ENCODE data around the gene FAT4. TPM values are rescaled to one million over a fixed set of nuclear protein-coding genes. Genes with fewer than 3 reads are reported as not detected.

FAT4 gene
- total and polyA plus RNA-seq, 7 donors = 0.35 to 8.4 (median 1.6) TPM

- no peak for ATAC-seq
- Histone ChIP-seq H3K4me3 (no peak overlapping the region), H3K27ac (no peak overlapping the region), H3K27me3 (ENCODE audit: insufficient read depth in 3 of 3, low read length in 2 of 3) (no peaks in the 10 kb centered on the region), H3K36me3 (ENCODE audit: insufficient read depth in 1 of 2, low read depth in 1 of 2) (no peaks in the 10 kb centered on the region), H3K9me3 (no peaks in the 10 kb centered on the region), H3K4me1 (no peaks in the 10 kb centered on the region)
- peak; percentile 57 for TF ChIP-seq CTCF (IDR thresholded peaks at IDR 0.05)
- WGBS, 3 donors = 1 to 3% (median 2%) methylated on average over 4 of the region's 4 CpGs
- no peak for DNase-seq
- intact Hi-C loops (cut with DNase I) = loop anchor here in 1 of 2 donors (2.0 kb wide), 1 partner anchor 949 kb away; no protein-coding TSS in a partner anchor
Measured at GRCh38 chr4:125283707-125284279, 31.0 kb upstream of the FAT4 start.

GRCh38 chr4:125297116-125297515 is 17.6 kb upstream of the FAT4 start:
- ATAC-seq (no peak), DNase-seq (no peak)
- no peak overlapping the region for H3K27ac ChIP-seq
- no peaks in the 10 kb centered on the region for H3K36me3 ChIP-seq (ENCODE audit: insufficient read depth in 1 of 2, low read depth in 1 of 2)
- H3K9me3 ChIP-seq = no peaks in the 10 kb centered on the region
- H3K4me3 ChIP-seq = no peak overlapping the region
- WGBS, 3 donors = 27 to 53% (median 45%) methylated on average over 2 of the region's 2 CpGs
- H3K27me3 ChIP-seq (ENCODE audit: insufficient read depth in 3 of 3, low read length in 2 of 3) = no peaks in the 10 kb centered on the region
- TF ChIP-seq CTCF (IDR thresholded peaks at IDR 0.05) = no peak
- intact Hi-C loops (cut with DNase I) = no loop called here
- H3K4me1 ChIP-seq = no peaks in the 10 kb centered on the region

GRCh38 chr4:125303058-125303457 is 11.7 kb upstream of the FAT4 start:
- H3K4me3 ChIP-seq = no peak overlapping the region
- no peak for DNase-seq
- H3K36me3 ChIP-seq (ENCODE audit: insufficient read depth in 1 of 2, low read depth in 1 of 2) = no peaks in the 10 kb centered on the region
- TF ChIP-seq CTCF (IDR thresholded peaks at IDR 0.05) = no peak
- H3K4me1 ChIP-seq = no peaks in the 10 kb centered on the region
- intact Hi-C loops (cut with DNase I) = no loop called here
- no peaks in the 10 kb centered on the region for H3K9me3 ChIP-seq
- 55 to 72% (median 60%) methylated on average over 1 of the region's 1 CpG for WGBS, 3 donors
- H3K27me3 ChIP-seq (ENCODE audit: insufficient read depth in 3 of 3, low read length in 2 of 3) = no peaks in the 10 kb centered on the region
- no peak overlapping the region for H3K27ac ChIP-seq
- ATAC-seq = no peak

GRCh38 chr4:125303821-125304220 is 10.9 kb upstream of the FAT4 start:
- DNase-seq (no peak), ATAC-seq (no peak)
- no peaks in the 10 kb centered on the region for H3K4me1 ChIP-seq
- no peaks in the 10 kb centered on the region for H3K9me3 ChIP-seq
- H3K4me3 ChIP-seq = no peak overlapping the region
- WGBS, 3 donors = 52 to 59% (median 55%) methylated on average over 5 of the region's 5 CpGs
- intact Hi-C loops (cut with DNase I) = no loop called here
- no peak overlapping the region for H3K27ac ChIP-seq
- TF ChIP-seq CTCF (IDR thresholded peaks at IDR 0.05) = no peak
- no peaks in the 10 kb centered on the region for H3K36me3 ChIP-seq (ENCODE audit: insufficient read depth in 1 of 2, low read depth in 1 of 2)
- no peaks in the 10 kb centered on the region for H3K27me3 ChIP-seq (ENCODE audit: insufficient read depth in 3 of 3, low read length in 2 of 3)

- H3K9me3 ChIP-seq = no peaks in the 10 kb centered on the region
- intact Hi-C loops (cut with DNase I) = no loop called here
- H3K4me3 ChIP-seq = no peak overlapping the region
- TF ChIP-seq CTCF (IDR thresholded peaks at IDR 0.05) = no peak
- H3K36me3 ChIP-seq (ENCODE audit: insufficient read depth in 1 of 2, low read depth in 1 of 2) = no peaks in the 10 kb centered on the region
- no peaks in the 10 kb centered on the region for H3K27me3 ChIP-seq (ENCODE audit: insufficient read depth in 3 of 3, low read length in 2 of 3)
- WGBS, 3 donors = 95 to 100% (median 99%) methylated on average over 1 of the region's 1 CpG
- H3K4me1 ChIP-seq = no peaks in the 10 kb centered on the region
- DNase-seq (no peak), ATAC-seq (no peak)
- no peak overlapping the region for H3K27ac ChIP-seq
Measured at GRCh38 chr4:125306112-125306511, 8.6 kb upstream of the FAT4 start.
